Limb (tissue), 2 donors: ENCODE measurements around the gene RPS25.
"Not testable (repeated sequence)": the region's sequence is repeated elsewhere in the genome, so short reads cannot be mapped to it uniquely, and the experiment has no call there.

ENCODE experiments used
- DNase-seq, 2 donors: peaks; one replicate each; pipeline ENCODE4 v3.0.0-alpha.2; 2016; ENCODE audit errors: extremely low spot score in 2 of 2

RPS25 gene

GRCh38 chr11:118971646-118972045 lies 46.5 kb downstream of the RPS25 start, which contains the start of gene FOXR1:
Gene FOXR1 (plus strand): TSS chr11:118971761. CDS start chr11:118971932, 171 bp downstream.
- DNase-seq: no peak

- not testable (repeated sequence) for DNase-seq
Observed at GRCh38 chr11:118969508-118969907, 48.6 kb downstream of the RPS25 start.
